ENCODE measurements around the gene EPHB1. TPM values are rescaled to one million over a fixed set of nuclear protein-coding genes. Genes with fewer than 3 reads are reported as not detected.

Gene EPHB1
- 0.85 TPM for polyA plus RNA-seq (2013, experiment 1 of 2; ENCODE audit: insufficient read length)
- polyA plus RNA-seq (2013, experiment 2 of 2; ENCODE audit: insufficient read length) = 0.47 TPM

DNA sequence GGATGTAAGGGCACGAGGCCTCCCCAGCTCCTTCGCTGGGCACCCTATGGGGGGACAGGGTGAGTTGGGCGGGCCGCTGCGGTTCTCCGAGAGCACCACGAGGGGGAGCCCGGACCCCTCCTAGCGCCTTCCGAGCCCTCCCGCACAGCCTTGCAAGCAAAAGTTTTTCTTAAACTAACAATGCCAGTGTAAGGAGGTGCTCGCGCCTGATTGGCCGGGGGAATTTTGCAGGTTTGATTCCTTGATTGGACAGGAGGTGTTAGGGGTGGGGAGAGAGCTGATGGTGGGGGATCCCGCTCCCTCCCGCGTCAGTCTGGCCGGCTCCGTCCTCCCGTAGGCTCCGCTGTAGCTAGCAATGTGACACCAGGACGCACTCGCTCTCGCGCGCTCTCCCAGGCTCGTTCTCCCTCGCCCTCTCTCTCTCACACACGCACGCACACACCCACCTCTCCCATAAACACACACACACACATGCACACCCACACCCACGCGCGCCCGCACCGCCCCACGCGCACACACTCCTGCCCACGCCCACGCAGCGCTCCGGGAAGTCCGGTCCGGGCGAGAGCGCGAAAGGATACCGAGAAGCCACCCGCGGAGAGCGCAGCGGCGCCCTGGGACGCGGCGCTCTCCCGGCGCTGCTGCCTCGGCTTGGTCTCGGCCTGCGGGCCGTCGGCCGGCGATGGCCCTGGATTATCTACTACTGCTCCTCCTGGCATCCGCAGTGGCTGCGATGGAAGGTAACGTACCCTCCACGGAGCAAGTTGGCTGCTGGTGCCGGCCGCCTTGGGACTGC, at the start of gene EPHB1:
Gene EPHB1 (plus strand): TSS at position 311 of the 796 bp plus-strand sequence.
- DNase-seq = peak; percentile 91

DNA sequence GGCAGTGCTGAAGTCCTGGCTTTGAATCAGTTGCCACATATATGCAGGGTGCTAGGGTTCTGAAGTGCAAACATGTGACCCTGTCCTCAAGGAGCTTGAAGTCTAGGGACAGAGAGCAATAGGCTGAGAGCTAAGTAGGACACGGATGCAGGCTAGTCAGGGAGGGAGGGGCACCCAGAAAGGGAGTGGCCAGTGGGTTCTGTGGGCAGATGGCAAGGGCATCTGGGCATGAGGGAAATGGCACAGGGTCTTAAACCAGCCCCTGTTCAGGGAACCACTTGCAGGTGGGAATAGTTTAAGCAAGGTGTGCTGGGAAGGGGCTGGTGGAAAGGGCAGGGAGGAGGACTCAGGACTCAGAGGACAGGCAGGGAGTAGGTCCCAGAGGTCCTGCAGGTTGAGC, 46.4 kb upstream of the EPHB1 start:
- DNase-seq = no peak

DNA sequence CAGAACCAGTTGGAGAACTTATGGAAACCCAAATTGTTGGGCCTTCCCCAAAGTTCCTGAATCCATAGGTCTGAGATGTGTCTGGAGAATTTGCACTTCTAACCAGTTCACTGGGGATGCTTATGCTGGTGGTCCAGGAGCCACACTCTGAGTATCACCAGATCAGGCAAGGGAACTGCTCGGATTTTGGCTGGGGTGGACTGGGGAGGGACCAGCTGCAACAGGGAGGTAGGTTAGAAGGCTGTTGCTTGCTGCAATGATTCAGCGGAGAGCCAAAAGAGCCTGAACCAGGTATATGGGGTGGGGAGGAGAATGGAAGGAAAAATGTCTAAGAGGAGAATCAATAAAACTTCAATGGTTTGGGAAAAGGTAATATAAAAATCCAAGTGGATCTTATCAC, 45.9 kb upstream of the EPHB1 start:
- no peak for DNase-seq

DNA sequence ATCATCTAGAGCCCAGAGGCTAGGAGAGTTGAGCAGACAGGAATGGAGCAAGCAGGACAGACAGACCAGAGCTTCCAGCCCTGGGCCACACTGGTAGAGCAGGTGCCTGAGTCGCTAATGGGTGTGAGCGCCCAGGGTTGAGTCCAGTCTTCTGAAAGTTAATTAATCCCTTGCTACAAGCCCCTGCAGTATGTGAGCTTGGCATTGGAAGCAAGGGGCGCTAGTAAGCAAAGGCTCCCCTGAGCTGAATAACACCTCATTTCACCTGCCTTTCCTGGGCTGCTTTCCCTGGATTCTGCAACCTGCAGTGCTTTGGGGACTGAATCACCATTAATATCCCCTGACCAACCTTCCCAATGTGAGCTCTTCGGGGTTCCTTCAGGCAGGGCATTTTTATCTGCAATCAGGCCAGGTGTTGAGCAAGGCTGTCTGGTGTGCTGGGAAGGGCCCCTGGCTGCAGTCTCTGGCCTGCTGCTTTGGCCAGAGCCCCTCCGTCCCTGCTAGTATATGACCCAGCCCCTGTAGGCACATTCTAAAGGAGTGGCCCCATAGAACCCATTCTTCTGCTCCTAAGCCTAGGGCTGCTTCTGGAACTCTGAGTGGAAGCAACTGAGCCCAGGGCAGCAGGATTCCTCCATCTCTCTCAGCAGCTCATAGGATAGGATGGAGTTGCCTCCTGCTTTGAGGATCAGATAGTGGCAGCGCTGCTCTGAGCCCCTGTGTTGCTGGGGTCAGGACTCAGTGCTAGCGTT, 45.1 kb upstream of the EPHB1 start:
- DNase-seq = no peak

DNA sequence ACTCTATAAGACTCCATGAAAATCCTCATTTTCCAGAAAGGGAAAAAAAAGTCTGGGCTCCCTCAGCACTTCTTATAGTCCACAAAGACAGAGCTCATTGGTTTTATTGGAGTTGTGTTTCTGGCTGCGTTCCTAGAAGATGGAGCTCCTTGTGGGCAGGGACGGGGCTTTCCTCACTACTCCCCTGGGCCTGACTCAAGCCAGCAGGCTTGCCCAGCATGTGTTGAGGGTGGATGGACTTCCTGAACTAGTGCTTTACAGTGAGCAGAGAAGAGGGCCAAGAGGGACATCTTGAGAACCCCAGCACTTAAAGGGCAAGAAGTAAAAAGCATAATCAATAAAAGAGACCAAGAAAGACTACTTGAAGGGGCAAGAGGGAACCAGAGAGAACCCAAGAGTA, 43.2 kb upstream of the EPHB1 start:
- peak; percentile 21 for DNase-seq

DNA sequence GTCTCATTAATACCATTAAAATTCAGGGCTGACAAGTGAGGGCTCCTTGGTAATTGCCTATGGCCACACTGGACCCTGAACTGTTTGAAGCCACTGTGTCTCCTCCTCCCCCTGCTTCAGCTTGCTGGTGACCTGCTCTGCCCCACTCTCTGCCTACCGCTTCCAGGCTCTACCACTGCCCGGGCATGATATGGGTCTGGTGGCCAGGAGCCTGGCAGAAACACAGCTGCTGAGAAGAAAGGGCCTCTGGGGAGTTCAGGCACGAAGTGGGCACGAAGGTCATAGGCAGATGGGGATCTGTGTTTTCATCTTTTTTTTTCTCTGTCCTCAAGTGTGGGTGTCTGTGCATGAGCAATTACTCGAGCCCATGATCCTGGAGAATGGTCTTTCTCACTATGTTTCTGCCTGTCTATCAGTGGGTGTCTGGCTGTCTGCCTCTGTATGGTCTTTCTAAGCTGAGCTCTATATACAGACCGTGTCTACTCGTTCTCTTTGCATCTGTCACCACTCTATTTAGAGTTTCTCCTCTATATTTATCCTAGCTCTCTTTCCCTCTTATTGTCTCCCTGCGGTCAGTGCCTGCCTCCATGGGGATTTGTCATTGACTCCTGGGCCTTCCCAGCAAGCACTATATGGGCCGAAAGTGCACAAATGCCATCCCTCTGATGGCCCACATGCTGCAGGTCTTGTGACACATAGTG, 42.1 kb upstream of the EPHB1 start:
- DNase-seq = no peak

DNA sequence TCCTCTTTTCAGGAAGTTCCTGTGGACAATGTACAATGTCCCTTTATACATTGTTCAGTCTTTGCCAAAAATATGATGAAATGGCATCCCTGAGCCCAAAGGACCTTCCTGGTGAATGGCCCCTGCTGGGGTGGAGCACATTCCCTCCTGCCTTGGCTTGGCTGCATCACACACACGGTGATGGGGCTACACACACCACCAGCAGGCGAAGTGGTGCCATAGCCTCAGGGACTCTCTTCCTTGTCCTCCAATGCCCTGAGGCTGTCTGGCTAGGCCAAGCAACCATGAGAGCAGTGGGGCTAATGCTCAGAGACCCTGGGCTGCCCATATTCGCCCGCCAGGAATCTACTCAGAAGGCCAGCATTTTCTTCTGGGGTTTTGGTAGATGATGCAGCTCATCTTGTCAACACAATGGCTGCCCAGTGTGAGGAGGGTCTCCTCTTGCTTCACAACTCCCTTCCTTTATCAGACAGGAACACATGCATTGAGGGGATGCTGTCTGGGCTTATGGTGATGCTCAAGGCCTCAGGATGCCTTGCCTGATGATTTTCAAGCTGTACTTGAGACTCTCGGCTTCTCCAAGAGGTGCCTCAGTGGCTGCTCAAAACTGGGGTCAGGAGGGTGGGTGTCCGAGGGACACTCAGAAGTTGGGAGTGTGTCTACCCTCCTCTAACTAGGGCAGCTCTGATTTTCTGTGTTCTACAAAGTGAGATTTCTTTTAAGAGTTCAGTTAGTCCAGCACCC, 40.9 kb upstream of the EPHB1 start:
- peak; percentile 15 for DNase-seq

DNA sequence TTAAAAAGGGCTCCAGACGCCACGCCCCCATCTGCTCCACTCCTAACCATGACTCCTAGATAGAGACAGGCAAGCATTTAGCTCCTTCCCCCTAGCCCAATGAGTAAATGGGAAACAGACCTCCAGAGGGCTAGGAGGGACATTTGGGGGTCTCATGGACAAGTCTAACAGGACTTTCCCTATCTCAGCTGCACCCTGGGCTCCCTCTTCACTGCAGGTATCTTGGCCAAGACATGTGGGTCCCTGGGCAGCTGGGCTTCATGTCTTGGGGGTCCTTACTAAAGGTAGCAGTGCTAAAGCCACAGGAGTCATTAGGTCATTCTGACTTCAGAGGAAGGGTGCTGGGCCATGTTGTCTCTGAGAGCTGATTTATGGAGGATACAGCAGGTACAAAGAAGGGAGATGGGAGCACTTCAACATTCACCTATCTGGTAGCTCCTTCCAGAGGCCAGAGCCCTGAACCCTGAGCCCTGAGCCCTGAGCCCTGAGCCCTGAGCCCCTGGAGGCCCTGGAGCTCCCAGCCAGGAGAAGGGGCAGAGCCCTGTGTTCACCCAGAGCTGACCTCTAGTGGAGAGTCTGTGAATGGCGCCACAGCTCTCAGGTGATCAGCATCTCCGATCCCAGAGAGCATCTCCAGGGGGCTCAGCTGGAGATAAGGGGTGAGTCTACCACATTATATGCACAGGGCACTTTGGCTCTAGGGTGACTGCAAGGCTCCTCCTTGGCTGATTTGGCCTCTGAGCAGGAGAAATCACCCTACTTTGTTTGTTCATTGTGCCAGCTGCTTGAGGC, 40.1 kb upstream of the EPHB1 start:
- peak; percentile 51 for DNase-seq

DNA sequence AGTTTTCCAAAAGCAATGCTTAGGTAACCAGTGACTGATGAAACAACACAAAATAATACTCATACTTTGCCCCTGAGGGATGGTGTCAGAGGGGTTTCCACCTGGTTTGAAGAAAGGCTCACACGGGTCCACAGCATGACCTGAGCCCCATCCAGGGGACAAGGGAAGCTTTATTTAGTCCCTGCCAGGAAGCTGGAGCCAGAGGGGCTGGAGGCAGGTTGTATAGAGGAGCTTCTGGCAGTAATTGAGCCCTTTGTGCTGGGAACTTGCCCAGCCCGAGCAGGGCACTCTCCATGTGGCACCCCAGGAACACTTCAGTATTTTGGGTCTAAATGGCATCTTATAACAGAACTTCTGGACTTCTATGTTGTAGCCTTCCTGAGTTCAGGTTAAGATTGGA, 39.2 kb upstream of the EPHB1 start:
- no peak for DNase-seq

DNA sequence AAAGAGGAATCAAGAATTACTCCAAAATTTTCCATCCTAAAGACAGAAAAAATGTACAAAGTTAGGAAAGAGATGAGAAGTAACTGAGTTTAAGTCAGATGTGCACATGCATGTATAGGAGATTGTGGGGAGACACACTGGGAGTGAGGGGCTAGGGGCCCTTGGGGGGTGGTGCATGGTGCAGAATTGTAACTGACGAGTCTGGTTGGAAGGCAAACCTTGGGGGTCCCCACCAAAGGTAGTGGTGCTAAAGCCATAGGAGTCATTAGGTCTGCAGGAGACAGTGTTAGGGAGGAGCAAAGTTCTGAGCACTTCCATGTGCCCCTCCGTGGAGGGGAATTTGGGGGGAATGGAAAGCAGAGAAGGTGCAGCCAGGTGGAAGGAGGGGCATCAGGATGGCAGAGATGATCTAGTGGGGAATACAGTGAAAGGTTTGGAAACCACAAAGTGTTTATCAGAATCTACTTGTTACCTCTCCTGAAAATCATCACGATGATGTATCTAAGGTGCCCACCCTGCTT, 37.5 kb upstream of the EPHB1 start:
- no peak for DNase-seq

DNA sequence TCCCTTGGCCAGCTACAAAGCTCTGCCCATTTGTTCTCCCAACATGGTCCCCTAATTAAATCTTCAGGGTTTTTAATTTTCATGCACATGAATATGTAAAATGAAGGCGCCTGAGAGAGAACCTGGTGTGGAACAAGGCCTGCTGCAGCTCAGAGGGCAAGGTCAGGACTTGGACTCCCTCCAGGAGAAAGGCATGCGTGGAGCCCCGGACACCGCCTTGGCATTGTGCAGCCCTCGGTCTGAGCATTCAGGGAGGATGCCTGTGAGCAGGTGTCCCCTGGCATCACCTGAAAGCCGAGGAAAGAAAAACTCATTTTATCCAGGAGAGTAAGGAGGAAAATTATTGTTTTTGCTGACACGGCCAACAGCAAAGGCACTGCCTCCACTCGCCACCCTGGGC, 33.8 kb upstream of the EPHB1 start:
- DNase-seq = no peak

DNA sequence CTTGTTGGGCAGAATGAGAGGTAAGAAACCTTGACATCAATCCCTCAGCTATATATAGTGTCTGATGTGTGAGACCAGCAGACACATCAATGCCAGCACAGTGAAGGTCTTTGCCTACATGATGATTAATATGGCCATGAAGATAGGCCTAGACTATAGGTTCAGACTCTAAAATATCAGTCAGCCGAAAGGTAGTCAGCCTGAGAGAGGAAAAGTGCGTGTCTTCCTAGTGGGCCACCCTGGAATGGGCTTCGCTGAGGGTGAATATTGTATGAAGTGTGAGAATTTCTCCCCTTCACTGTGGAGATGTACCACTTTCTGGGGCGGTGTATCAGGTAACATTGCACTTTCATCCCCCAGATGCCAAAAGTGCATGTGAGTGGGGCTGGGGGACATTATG, 33.0 kb upstream of the EPHB1 start:
- DNase-seq = no peak

DNA sequence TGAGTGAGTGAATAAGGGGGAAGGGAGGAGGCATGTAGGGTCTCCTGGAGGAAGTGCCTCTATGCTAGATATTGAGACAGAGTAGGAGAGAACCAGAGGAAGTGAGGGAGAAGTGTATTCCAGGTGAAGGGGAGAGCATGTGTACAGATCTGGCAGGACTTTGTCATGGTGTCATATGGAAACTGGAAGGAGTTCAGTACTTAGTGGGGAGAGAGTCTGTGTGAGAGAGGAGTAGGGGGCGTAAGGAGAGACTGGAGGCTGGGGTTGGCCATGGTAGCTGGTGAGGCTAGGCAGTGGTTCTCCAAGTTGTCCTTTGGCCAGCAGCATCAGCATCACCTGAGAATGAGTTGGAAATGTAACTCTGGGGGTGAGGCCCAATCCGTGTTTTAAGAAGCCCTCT, 29.6 kb upstream of the EPHB1 start:
- no peak for DNase-seq

DNA sequence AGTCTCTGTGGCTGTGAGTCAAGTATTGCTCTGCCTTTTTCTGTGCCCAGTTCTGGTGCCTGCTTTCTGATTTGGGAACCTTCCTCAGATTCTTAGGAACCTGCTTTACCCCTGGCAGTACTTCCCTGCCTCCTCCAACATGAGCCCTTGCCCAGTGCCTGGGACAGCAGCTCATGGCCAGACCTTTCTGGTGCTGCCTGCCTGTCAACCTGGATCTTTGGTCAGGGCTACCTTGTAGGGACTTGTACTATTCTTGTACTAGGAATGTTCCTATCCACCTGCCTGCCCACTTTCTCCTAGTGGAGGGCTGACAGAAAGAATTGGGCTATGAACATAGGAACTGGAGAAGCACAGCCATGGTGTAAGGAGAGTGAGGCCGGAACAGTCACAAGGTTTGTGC, 28.8 kb upstream of the EPHB1 start:
- DNase-seq = no peak

DNA sequence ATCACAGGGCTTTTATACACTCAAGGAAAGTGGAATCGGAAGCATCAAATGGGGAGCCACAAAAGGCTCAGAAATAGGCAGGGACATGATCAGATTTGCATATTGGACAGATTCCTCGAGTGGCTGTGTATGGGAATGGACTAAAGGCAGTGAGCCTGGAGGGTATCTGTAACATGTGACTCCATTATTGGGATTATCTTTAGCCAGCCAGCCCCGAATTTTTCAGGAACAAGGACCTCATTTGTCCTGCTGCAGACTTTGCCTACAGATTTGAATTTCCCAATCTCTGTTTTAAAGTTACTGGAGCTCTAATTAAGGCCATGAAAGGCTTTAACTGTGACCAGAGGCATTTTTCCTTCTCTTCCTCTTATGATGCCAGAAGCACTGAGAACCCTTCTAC, 26.9 kb upstream of the EPHB1 start:
- no peak for DNase-seq

DNA sequence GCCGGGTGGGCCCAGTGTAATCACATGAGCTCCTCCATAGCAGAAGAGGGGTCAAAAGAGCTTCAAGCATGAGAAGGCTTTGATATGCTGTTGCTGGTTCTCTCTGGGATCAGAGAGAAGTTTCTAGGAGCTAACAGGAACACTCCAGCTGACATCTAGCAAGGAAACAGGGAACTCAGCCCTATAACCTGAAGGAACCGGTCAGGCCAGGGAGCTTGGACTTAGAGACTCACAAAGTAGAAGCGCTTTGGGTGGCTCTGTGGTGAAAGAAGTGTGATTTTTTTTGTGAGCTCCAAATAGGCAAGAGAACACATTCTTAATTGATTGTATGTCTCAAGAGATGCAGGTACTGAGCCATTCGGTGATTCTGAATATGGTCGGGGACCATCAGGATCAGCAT, 26.2 kb upstream of the EPHB1 start:
- no peak for DNase-seq

DNA sequence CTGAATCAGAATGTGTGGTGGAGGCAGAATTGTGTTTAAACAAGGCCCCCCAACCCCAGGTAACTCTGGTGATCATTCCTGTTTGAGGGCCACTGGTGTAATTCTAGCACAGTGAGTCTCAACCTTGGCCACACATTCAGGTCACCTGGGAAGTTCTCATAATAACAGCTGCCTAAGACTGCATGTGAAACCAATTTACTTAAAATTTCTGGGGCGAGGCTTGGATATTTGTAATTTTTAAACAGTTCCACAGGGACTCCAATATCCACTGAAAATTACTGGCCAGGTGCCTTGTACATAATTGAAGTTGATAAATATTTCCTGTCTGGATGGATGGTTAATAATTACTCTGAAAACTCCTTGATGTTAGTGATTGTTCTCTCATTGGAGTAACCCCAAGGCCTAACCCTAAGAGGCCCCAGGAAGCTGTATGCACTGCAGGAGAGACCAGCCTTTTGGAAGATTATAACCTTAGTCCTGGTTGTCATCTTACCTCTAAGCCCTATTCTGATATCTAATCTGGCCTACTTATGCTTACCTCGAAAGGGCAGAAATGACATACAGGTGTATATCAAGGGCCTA, 25.7 kb upstream of the EPHB1 start:
- no peak for DNase-seq

DNA sequence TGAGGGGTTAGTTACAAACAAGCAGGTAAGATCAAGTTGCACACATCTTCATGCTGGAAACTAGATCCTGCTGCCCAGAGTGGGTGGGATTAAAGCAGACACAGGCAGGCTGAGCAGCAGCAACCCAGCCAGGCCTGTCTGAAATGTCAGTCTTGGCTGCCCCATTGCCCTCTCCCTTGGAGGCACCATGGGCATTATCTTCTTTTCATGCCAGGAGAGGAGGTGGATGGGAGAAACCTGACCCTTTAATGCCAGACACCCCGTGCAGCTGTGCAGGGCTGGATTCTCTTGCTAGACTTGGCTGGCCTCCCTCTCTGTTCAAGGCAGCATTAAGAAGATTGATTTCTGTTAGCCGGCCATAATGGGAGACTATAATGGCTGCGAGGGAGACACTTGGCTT, 23.0 kb upstream of the EPHB1 start:
- DNase-seq = no peak

DNA sequence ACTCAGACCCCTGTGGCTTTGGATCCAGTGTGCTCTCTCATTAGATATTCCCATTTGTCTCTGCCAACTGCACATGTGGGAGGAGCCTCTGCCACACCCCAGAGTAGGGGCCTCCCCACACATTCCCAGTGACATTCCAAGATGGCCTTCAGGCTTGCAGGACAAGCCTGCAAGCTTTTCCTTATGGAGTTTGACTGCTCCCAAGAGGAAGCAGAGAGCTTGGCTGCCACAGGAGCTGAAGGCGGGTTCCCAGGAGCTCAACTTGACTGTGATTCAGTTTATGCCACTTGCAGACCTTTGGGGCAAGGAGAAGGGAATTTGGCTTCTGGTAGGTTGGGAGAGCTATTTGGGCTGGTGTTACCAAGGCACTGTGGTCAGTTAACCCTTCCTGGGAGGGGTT, 22.5 kb upstream of the EPHB1 start:
- no peak for DNase-seq

DNA sequence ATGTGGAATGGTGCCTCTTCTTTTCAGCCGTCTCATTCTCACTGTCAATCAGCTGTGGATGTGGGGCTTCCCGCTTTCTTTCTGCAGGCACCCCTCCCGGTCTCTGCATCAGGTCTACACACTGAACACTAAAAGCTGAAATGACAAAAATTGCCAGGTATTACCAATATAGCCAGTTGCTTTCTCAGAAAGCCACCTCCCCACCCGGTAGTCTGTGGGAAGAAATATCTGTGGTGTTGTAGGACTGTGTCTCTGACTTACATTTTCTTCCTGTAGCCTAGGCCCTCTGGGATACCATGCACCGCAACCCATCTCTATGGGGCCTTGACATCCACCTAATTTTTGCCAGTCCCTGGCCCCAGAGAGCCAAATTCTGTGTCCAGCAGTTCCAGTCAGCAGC, 19.2 kb upstream of the EPHB1 start:
- DNase-seq = no peak

DNA sequence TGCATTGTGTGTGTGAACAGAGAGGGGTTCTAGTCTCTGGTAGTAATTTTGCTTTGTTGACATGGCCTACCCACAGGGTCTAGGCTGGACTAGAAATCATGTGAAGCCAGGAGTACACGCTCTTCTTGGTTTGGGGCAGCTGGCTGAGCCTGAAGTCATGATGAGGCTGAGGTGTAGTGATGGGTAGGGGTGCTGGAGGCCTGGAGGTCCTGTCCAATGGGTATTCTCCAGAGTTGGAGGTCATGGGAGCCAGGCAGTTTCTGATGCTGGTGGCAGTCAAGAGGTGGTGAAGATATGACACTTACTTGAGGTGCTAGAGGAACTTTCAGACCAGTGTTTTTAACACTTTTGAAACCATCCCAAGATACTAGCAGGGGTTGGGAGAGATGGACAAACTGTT, 18.5 kb upstream of the EPHB1 start:
- no peak for DNase-seq
